Naive thymus-derived CD4-positive, alpha-beta T cell (primary cell): ENCODE results near the gene LDLRAD4. TPM values are rescaled to one million over a fixed set of nuclear protein-coding genes. Genes with fewer than 3 reads are reported as not detected.

Experiments used
- ATAC-seq: fragments of 150-1000 bp; cut with Tn5 transposase; 2 replicates; pipeline ENCODE4 v1.10.0; 2021; ENCODE audit warnings: mild to moderate bottlenecking, moderate library complexity
- CTCF ChIA-PET: fragments of 350-600 bp; sonication (Branson Sonifier 250); formaldehyde crosslinking; loops from one replicate; lab custom pipeline; 2021; ENCODE audit warnings: antibody characterized with exemption; lab: Charles Lee
- POLR2A ChIA-PET: fragments of 350-600 bp; sonication (Branson Sonifier 250); formaldehyde crosslinking; loops from one replicate; lab custom pipeline; 2021; ENCODE audit warnings: antibody characterized with exemption, inconsistent platforms; lab: Charles Lee
- DNase-seq, 9 donors: peaks; one replicate each; pipeline versions ENCODE4 v3.0.0 to v3.0.0-alpha.2; 2020 to 2022; ENCODE audit warnings: mixed read lengths in 1 of 9
- H3K27ac ChIP-seq: one replicate; pipeline ENCODE4 v1.7.0; 2013; ENCODE audit warnings: mild to moderate bottlenecking, low read depth, low read length, moderate library complexity
- H3K27me3 ChIP-seq, 2 donors: one replicate each; pipeline ENCODE4 v1.7.0; 2013; ENCODE audit warnings: low read length in 2 of 2, mild to moderate bottlenecking in 2 of 2, moderate library complexity in 2 of 2; ENCODE audit not compliant: control insufficient read depth in 2 of 2, insufficient read depth in 2 of 2
- H3K36me3 ChIP-seq, 3 experiments: 1 replicate in 2 of 3; 2 replicates in 1 of 3; pipeline ENCODE4 v1.7.0; 2013; ENCODE audit warnings: low read length in 3 of 3, mild to moderate bottlenecking in 3 of 3, moderate library complexity in 1 of 3; ENCODE audit not compliant: insufficient read depth in 3 of 3, control insufficient read depth in 2 of 3
- H3K4me1 ChIP-seq, 2 donors: one replicate each; pipeline ENCODE4 v1.7.0; 2013; ENCODE audit warnings: low read length in 2 of 2, mild to moderate bottlenecking in 2 of 2, moderate library complexity in 1 of 2; ENCODE audit not compliant: control insufficient read depth in 2 of 2, insufficient read depth in 2 of 2
- H3K4me3 ChIP-seq: 2 replicates; pipeline ENCODE4 v1.7.0; 2013; ENCODE audit warnings: mild to moderate bottlenecking, low read length
- H3K9me3 ChIP-seq, 3 experiments: 1 replicate in 2 of 3; 2 replicates in 1 of 3; pipeline ENCODE4 v1.7.0; 2013; ENCODE audit warnings: low read length in 3 of 3; ENCODE audit not compliant: control insufficient read depth in 2 of 3
- H3K27ac Mint-ChIP-seq, 9 donors: one replicate each; pipeline ENCODE4 v1.8.0; 2020 to 2022; ENCODE audit warnings: mixed read lengths in 9 of 9, mild to moderate bottlenecking in 8 of 9, moderate library complexity in 5 of 9, inconsistent platforms in 2 of 9
- H3K27me3 Mint-ChIP-seq, 5 donors: one replicate each; pipeline ENCODE4 v1.8.0; 2021 to 2022; ENCODE audit warnings: mixed read lengths in 5 of 5, mild to moderate bottlenecking in 1 of 5
- H3K36me3 Mint-ChIP-seq, 5 donors: one replicate each; pipeline ENCODE4 v1.8.0; 2020 to 2022; ENCODE audit warnings: mixed read lengths in 5 of 5, mild to moderate bottlenecking in 3 of 5, inconsistent platforms in 1 of 5
- H3K4me1 Mint-ChIP-seq, 7 donors: one replicate each; pipeline ENCODE4 v1.8.0; 2020 to 2022; ENCODE audit warnings: mixed read lengths in 7 of 7, mild to moderate bottlenecking in 3 of 7, inconsistent platforms in 1 of 7
- H3K4me3 Mint-ChIP-seq, 10 donors: one replicate each; pipeline ENCODE4 v1.8.0; 2020 to 2022; ENCODE audit warnings: mild to moderate bottlenecking in 10 of 10, mixed read lengths in 10 of 10, moderate library complexity in 6 of 10, inconsistent platforms in 2 of 10
- H3K9me3 Mint-ChIP-seq, 11 donors: one replicate each; pipeline ENCODE4 v1.8.0; 2020 to 2022; ENCODE audit warnings: mixed read lengths in 11 of 11, mild to moderate bottlenecking in 4 of 11, inconsistent platforms in 1 of 11, moderate library complexity in 1 of 11
- intact Hi-C, 2 donors: fragments of 100-400 bp; cut with micrococcal nuclease; formaldehyde crosslinking; loops; one replicate each; pipeline ENCODE4 v1.15.1; 2023
- polyA plus RNA-seq, 2 donors: library from polyadenylated mRNA; unstranded; fragments of 300-500 nt; fragmentation: Illumina TruSeq; gene quantifications; one replicate each; pipeline ENCODE4 v1.2.3, GENCODE V29; 2021
- total RNA-seq, 6 experiments: library from RNA in 5 of 6; stranded (reverse) in 5 of 6; gene quantifications; 1 replicate in 5 of 6; 2 replicates in 1 of 6; pipeline ENCODE4 v1.2.3 and lab custom pipeline; 2021 to 2026

The LDLRAD4 gene
- total and polyA plus RNA-seq, 7 experiments from 2014 or later: 13.0 to 84.3 (median 53.7) TPM

- intact Hi-C loops: no loop called here
- H3K9me3 Mint-ChIP-seq: peaks cover 0 to 2% (median 0%) of the 10 kb centered on the region in 11 donors
- H3K4me1 Mint-ChIP-seq: peaks cover 5 to 34% (median 23%) of the 10 kb centered on the region in 7 donors
- H3K4me3 ChIP-seq: no peak overlapping the region
- no peaks in the 10 kb centered on the region for H3K27me3 Mint-ChIP-seq
- DNase-seq: no peak
- ChIA-PET POLR2A (no interaction called here), CTCF (no interaction called here)
- no peaks in the 10 kb centered on the region for H3K27me3 ChIP-seq
- H3K27ac Mint-ChIP-seq: peak overlapping the region in 1 of 9 donors; percentile 32
- H3K36me3 Mint-ChIP-seq: peaks cover 0 to 12% (median 4%) of the 10 kb centered on the region in 5 donors
- H3K4me1 ChIP-seq: no peaks in the 10 kb centered on the region
- no peaks in the 10 kb centered on the region for H3K36me3 ChIP-seq
- no peaks in the 10 kb centered on the region for H3K9me3 ChIP-seq
- H3K27ac ChIP-seq: no peak overlapping the region
- no peak for ATAC-seq
- H3K4me3 Mint-ChIP-seq: no peak overlapping the region
These were observed 186.9 kb downstream of the LDLRAD4 start for GRCh38 chr18:13405305-13406038.

- Mint-ChIP-seq H3K36me3 (peaks cover 0 to 16% (median 5%) of the 10 kb centered on the region in 5 donors), H3K27me3 (no peaks in the 10 kb centered on the region), H3K4me3 (no peak overlapping the region), H3K4me1 (peaks cover 0 to 32% (median 16%) of the 10 kb centered on the region in 7 donors), H3K27ac (peak overlapping the region in 2 of 9 donors; percentile 12 to 32), H3K9me3 (peaks cover 0 to 2% (median 0%) of the 10 kb centered on the region in 11 donors)
- Histone ChIP-seq H3K9me3 (no peaks in the 10 kb centered on the region), H3K27ac (no peak overlapping the region), H3K27me3 (no peaks in the 10 kb centered on the region), H3K4me3 (no peak overlapping the region), H3K4me1 (no peaks in the 10 kb centered on the region), H3K36me3 (no peaks in the 10 kb centered on the region)
- ChIA-PET CTCF (no interaction called here), POLR2A (interaction anchor here (0.7 kb wide), 1 partner anchor 206 kb away, joined by 4 read pairs; no protein-coding TSS in a partner anchor)
- no peak for ATAC-seq
- no peak for DNase-seq
- intact Hi-C loops: no loop called here
These were observed 187.6 kb downstream of the LDLRAD4 start for GRCh38 chr18:13406049-13406615.

GRCh38 chr18:13406736-13407135, 188.2 kb downstream of the LDLRAD4 start:
- H3K27me3 Mint-ChIP-seq: no peaks in the 10 kb centered on the region
- peak overlapping the region in 2 of 9 donors; percentile 28 to 51 for H3K27ac Mint-ChIP-seq

GRCh38 chr18:13407484-13407883, 188.9 kb downstream of the LDLRAD4 start:
- ChIA-PET CTCF (no interaction called here), POLR2A (no interaction called here)
- Mint-ChIP-seq H3K9me3 (peaks cover 0 to 13% (median 5%) of the 10 kb centered on the region in 11 donors), H3K4me3 (no peak overlapping the region), H3K36me3 (peaks cover 6 to 29% (median 18%) of the 10 kb centered on the region in 5 donors), H3K4me1 (peaks cover 0 to 27% (median 3%) of the 10 kb centered on the region in 7 donors), H3K27ac (no peak overlapping the region), H3K27me3 (no peaks in the 10 kb centered on the region)
- DNase-seq: no peak
- Histone ChIP-seq H3K4me3 (no peak overlapping the region), H3K27me3 (no peaks in the 10 kb centered on the region), H3K9me3 (peaks cover 0 to 6% (median 0%) of the 10 kb centered on the region in 3 experiments), H3K27ac (no peak overlapping the region), H3K36me3 (no peaks in the 10 kb centered on the region), H3K4me1 (no peaks in the 10 kb centered on the region)
- no peak for ATAC-seq
- intact Hi-C loops: no loop called here

More at GRCh38 chr18:13406736-13407135, 188.2 kb downstream of the LDLRAD4 start:
- Histone ChIP-seq H3K27me3 (no peaks in the 10 kb centered on the region), H3K27ac (no peak overlapping the region), H3K9me3 (no peaks in the 10 kb centered on the region), H3K4me1 (no peaks in the 10 kb centered on the region), H3K36me3 (no peaks in the 10 kb centered on the region), H3K4me3 (no peak overlapping the region)
- intact Hi-C loops: no loop called here
- Mint-ChIP-seq H3K4me3 (no peak overlapping the region), H3K9me3 (peaks cover 0 to 6% (median 0%) of the 10 kb centered on the region in 11 donors), H3K36me3 (peaks cover 0 to 22% (median 11%) of the 10 kb centered on the region in 5 donors), H3K4me1 (peaks cover 0 to 29% (median 10%) of the 10 kb centered on the region in 7 donors)
- ChIA-PET POLR2A (interaction anchor here (0.7 kb wide), 1 partner anchor 205 kb away, joined by 4 read pairs; no protein-coding TSS in a partner anchor), CTCF (no interaction called here)
- no peak for ATAC-seq
- no peak for DNase-seq

- peaks cover 0 to 6% (median 0%) of the 10 kb centered on the region in 3 experiments for H3K9me3 ChIP-seq
- no peak overlapping the region for H3K27ac ChIP-seq
- H3K4me1 Mint-ChIP-seq: peaks cover 0 to 26% (median under 1%) of the 10 kb centered on the region in 7 donors
- POLR2A ChIA-PET: no interaction called here
- no peak overlapping the region for H3K27ac Mint-ChIP-seq
- CTCF ChIA-PET: no interaction called here
- no peaks in the 10 kb centered on the region for H3K27me3 ChIP-seq
- peaks cover 0 to 15% (median 5%) of the 10 kb centered on the region in 11 donors for H3K9me3 Mint-ChIP-seq
- no peak for ATAC-seq
- H3K4me1 ChIP-seq: no peaks in the 10 kb centered on the region
- no peak overlapping the region for H3K4me3 ChIP-seq
- no peak for DNase-seq
- peaks cover 9 to 35% (median 24%) of the 10 kb centered on the region in 5 donors for H3K36me3 Mint-ChIP-seq
- H3K36me3 ChIP-seq: no peaks in the 10 kb centered on the region
- no peaks in the 10 kb centered on the region for H3K27me3 Mint-ChIP-seq
- intact Hi-C loops: no loop called here
- H3K4me3 Mint-ChIP-seq: no peak overlapping the region
These were observed 190.5 kb downstream of the LDLRAD4 start for GRCh38 chr18:13409026-13409425.

GRCh38 chr18:13409997-13410396, 191.4 kb downstream of the LDLRAD4 start:
- H3K27me3 ChIP-seq: no peaks in the 10 kb centered on the region
- Mint-ChIP-seq H3K36me3 (peaks cover 9 to 31% (median 24%) of the 10 kb centered on the region in 5 donors), H3K4me1 (peaks cover 0 to 26% (median 2%) of the 10 kb centered on the region in 7 donors), H3K27ac (peak overlapping the region in 1 of 9 donors; percentile 57), H3K4me3 (no peak overlapping the region), H3K27me3 (no peaks in the 10 kb centered on the region), H3K9me3 (peaks cover 0 to 15% (median 5%) of the 10 kb centered on the region in 11 donors)
- H3K4me1 ChIP-seq: no peaks in the 10 kb centered on the region
- ChIA-PET CTCF (no interaction called here), POLR2A (no interaction called here)
- no peaks in the 10 kb centered on the region for H3K36me3 ChIP-seq
- no peak for ATAC-seq
- intact Hi-C loops: no loop called here
- H3K9me3 ChIP-seq: peaks cover 0 to 6% (median 0%) of the 10 kb centered on the region in 3 experiments
- H3K4me3 ChIP-seq: no peak overlapping the region
- DNase-seq: no peak
- no peak overlapping the region for H3K27ac ChIP-seq
